Left ventricle myocardium inferior (tissue), 1 donor: ENCODE data around the gene ZNF740. TPM values are rescaled to one million over a fixed set of nuclear protein-coding genes. Genes with fewer than 3 reads are reported as not detected.
A peak's percentile ranks its signal among the peaks of the same experiment; 100 is the strongest.

Source experiments
- DNase-seq: peaks from one replicate; pipeline ENCODE4 v3.0.0-alpha.2; 2020
- H3K27ac ChIP-seq: fragments of 200-600 bp; replicated peaks from 2 replicates; pipeline ENCODE4 v1.8.0; 2021
- H3K27me3 ChIP-seq: fragments of 200-600 bp; 2 replicates; pipeline ENCODE4 v1.8.0; 2021; ENCODE audit warnings: low read depth
- H3K36me3 ChIP-seq: fragments of 200-600 bp; 2 replicates; pipeline ENCODE4 v1.8.0; 2021
- H3K4me1 ChIP-seq: fragments of 200-600 bp; 2 replicates; pipeline ENCODE4 v1.8.0; 2021
- H3K4me3 ChIP-seq: fragments of 200-600 bp; 2 replicates; pipeline ENCODE4 v1.8.0; 2021; ENCODE audit warnings: mild to moderate bottlenecking, moderate library complexity
- H3K9me3 ChIP-seq: fragments of 200-600 bp; replicated peaks from 2 replicates; pipeline ENCODE4 v1.8.0; 2021
- intact Hi-C: fragments of 100-400 bp; cut with micrococcal nuclease; formaldehyde crosslinking; loops from one replicate; pipeline ENCODE4 v1.11.0; 2022
- total RNA-seq: library from RNA; stranded (reverse); fragmentation: NEBNext Ultra II Directional; extraction: Animal tissue kit (Norgen Biotek cat#: 25700); gene quantifications from one replicate; pipeline ENCODE4 v1.2.1, GENCODE V29; 2021
- TF ChIP-seq, protein P1 (sequence below): fragments of 200-600 bp; IDR thresholded peaks from 2 replicates; pipeline ENCODE4 v1.8.0; 2021; ENCODE audit warnings: antibody characterized with exemption, mild to moderate bottlenecking, borderline replicate concordance
- donor health status: DM: no; HTN: yes; CAD: no; lungs with severe emphysema.

The ZNF740 gene
- total RNA-seq, 1 donor from 2014 or later: 26.5 TPM

GRCh38 chr12:53186745-53187144 lies 6.2 kb downstream of the ZNF740 start:
- intact Hi-C loops: no loop called here
- TF ChIP-seq, protein P1, sequence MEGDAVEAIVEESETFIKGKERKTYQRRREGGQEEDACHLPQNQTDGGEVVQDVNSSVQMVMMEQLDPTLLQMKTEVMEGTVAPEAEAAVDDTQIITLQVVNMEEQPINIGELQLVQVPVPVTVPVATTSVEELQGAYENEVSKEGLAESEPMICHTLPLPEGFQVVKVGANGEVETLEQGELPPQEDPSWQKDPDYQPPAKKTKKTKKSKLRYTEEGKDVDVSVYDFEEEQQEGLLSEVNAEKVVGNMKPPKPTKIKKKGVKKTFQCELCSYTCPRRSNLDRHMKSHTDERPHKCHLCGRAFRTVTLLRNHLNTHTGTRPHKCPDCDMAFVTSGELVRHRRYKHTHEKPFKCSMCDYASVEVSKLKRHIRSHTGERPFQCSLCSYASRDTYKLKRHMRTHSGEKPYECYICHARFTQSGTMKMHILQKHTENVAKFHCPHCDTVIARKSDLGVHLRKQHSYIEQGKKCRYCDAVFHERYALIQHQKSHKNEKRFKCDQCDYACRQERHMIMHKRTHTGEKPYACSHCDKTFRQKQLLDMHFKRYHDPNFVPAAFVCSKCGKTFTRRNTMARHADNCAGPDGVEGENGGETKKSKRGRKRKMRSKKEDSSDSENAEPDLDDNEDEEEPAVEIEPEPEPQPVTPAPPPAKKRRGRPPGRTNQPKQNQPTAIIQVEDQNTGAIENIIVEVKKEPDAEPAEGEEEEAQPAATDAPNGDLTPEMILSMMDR: no peak
- Histone ChIP-seq H3K27ac (no peak overlapping the region), H3K4me3 (no peak overlapping the region), H3K9me3 (no peaks in the 10 kb centered on the region), H3K27me3 (no peaks in the 10 kb centered on the region), H3K36me3 (peaks cover 69% of the 10 kb centered on the region), H3K4me1 (peaks cover 43% of the 10 kb centered on the region)
- DNase-seq: no peak

DNA sequence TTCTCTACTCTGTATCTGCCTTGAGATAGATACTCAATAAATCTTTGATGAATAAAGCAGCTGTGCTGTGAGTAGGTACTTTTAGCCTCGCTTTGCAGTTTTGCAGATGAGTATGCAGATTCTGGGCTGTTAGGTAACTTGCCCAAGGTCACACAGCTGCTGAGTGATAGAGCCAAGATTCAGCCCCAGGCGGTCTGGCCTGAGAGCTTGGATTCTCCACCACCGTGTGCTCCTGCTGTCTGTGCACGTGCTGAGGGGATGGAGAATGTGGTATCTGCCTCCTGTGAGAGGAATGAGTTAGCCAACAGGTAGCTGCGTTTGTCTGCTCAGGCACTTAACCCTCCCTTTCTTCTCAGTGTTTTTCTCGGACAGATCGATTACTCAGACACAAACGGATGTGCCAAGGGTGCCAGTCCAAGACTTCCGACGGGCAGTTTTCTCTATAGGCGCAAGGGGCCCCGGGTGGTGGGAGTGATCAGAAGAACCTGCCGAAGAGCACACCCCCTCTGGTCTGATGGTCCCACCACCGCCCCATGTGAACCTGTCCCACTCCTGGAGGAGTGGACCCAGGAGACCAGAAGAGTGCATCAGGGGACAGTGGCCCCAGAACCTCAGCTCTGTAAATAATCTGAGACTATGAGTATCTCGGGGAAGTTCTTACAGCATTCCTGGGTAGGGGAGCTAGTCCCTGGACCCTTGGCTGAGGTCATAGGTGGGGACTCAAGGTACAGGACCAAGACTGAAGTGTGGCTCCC lies 6.8 kb downstream of the ZNF740 start:
- intact Hi-C loops: no loop called here
- no peak for DNase-seq

DNA sequence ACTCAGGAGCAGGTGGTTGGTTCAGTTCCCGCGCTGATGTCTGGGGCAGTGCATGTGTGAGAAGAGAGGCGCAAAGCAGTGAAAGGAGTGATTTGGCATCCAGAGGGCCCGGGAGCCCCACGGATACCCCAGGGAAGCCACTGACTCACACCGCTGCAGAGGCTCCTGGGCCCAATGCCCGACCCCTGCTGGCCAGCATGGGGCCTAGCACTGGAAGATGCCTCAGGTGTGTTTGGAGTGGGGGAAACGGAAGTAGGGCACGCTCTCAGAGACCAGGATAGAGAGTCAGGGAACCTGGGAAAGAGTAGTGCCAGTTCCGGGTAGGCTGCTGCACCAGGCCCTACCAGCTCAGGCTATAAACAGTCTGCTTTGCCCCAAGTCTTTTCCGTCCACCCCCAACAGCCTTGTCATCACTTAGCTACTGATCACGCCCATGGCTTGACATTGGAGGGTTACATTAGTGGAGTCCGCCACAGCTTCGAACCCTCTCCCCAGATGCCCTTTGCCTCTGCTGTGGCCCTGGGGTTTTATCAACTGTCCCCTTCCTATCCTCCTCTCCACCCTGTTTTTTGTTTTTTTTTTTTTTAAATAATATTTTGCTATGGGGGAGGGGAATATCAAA lies 9.7 kb downstream of the ZNF740 start:
- Histone ChIP-seq H3K36me3 (peaks cover 38% of the 10 kb centered on the region), H3K27me3 (no peaks in the 10 kb centered on the region), H3K4me3 (no peak overlapping the region), H3K27ac (peak overlapping the region; percentile 16), H3K4me1 (peaks cover 14% of the 10 kb centered on the region), H3K9me3 (no peaks in the 10 kb centered on the region)
- TF ChIP-seq, protein P1: peak; percentile 80
- intact Hi-C loops: no loop called here
- DNase-seq: peak; percentile 62

More for the DNA sequence above, 6.8 kb downstream of the ZNF740 start:
- TF ChIP-seq, protein P1: no peak
- Histone ChIP-seq H3K4me3 (no peak overlapping the region), H3K9me3 (no peaks in the 10 kb centered on the region), H3K4me1 (peaks cover 37% of the 10 kb centered on the region), H3K27ac (no peak overlapping the region), H3K27me3 (no peaks in the 10 kb centered on the region), H3K36me3 (peaks cover 64% of the 10 kb centered on the region)

GRCh38 chr12:53191096-53191884 lies 10.8 kb downstream of the ZNF740 start:
- H3K36me3 ChIP-seq: peaks cover 27% of the 10 kb centered on the region
- DNase-seq: no peak

DNA sequence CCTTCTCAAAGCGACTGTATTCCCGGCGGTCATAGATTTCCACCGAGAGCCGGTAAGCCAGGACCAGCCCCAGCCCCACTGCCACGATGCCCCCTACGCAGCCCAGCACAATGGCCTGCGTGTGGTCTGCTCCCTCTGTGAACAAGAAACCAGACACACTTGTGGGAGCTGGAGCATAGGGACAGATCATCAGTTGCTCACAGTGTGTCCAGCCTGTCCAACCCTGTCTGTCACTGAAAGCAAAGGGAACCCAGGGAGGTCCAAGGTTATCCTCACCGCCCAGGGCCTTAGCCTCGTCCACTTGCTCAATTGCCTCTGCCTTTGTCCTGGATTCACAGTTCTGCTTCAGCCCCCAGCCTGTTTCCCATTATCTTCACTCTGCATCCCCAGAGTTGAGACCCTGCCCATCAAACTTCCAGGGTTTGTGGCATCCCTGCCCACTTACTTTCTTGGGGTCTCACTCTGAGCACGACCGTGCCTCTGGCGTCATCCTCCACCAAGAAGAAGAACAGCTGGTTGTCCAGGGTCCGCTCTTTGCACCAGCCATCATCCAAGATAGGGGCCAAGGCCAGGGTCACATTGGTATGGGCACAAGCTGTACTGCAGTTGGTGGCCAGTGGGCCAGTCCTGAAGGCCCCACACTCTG lies 11.5 kb downstream of the ZNF740 start:
- Histone ChIP-seq H3K36me3 (peaks cover 20% of the 10 kb centered on the region), H3K27ac (no peak overlapping the region), H3K4me1 (peaks cover 14% of the 10 kb centered on the region), H3K9me3 (no peaks in the 10 kb centered on the region), H3K27me3 (no peaks in the 10 kb centered on the region), H3K4me3 (no peak overlapping the region)
- TF ChIP-seq, protein P1: no peak
- intact Hi-C loops: no loop called here
- no peak for DNase-seq

More at GRCh38 chr12:53191096-53191884, 10.8 kb downstream of the ZNF740 start:
- Histone ChIP-seq H3K27ac (no peak overlapping the region), H3K9me3 (no peaks in the 10 kb centered on the region), H3K27me3 (no peaks in the 10 kb centered on the region), H3K4me3 (no peak overlapping the region), H3K4me1 (peaks cover 14% of the 10 kb centered on the region)
- TF ChIP-seq, protein P1: no peak
- intact Hi-C loops: no loop called here
